Cardiac muscle cell (in vitro differentiated cells and primary cell): ENCODE measurements around the gene UBE3D. TPM values are rescaled to one million over a fixed set of nuclear protein-coding genes. Genes with fewer than 3 reads are reported as not detected.
A peak's percentile ranks its signal among the peaks of the same experiment; 100 is the strongest.

Experiments
- DNase-seq, 2 donors: peaks; one replicate each; pipeline versions ENCODE4 v3.0.0 to v3.0.0-alpha.2; 2010 to 2017; ENCODE audit warnings: low read depth in 1 of 2, low spot score in 1 of 2
- H3K27ac ChIP-seq: fragments of 200-600 bp; sonication (generic); 2 replicates; pipeline ENCODE4 v1.5.1; 2016
- H3K27me3 ChIP-seq: fragments of 200-600 bp; sonication (generic); 2 replicates; pipeline ENCODE4 v1.6.0; 2016; ENCODE audit warnings: control low read depth
- H3K36me3 ChIP-seq: fragments of 200-600 bp; sonication (generic); 2 replicates; pipeline ENCODE4 v1.5.1; 2016; ENCODE audit warnings: control low read depth
- H3K4me1 ChIP-seq: fragments of 200-600 bp; sonication (generic); 2 replicates; pipeline ENCODE4 v1.8.1; 2017; ENCODE audit warnings: low read depth, mild to moderate bottlenecking, mixed run types
- H3K4me3 ChIP-seq: fragments of 200-600 bp; sonication (generic); 2 replicates; pipeline ENCODE4 v1.5.1; 2016; ENCODE audit warnings: mild to moderate bottlenecking
- H3K9me3 ChIP-seq: fragments of 200-600 bp; sonication (generic); 2 replicates; pipeline ENCODE4 v1.5.1; 2017; ENCODE audit warnings: low read depth, mild to moderate bottlenecking, control low read depth
- polyA plus RNA-seq: library from polyadenylated mRNA; unstranded; fragments of >200 nt; fragmentation: Nextera tagmentation; extraction: Ambion mirVana; gene quantifications from 2 replicates; pipeline ENCODE4 v1.2.1, GENCODE V29; 2016
- total RNA-seq: library from RNA; depleted of rRNA; stranded (reverse); fragments of >200 nt; gene quantifications from 2 replicates; pipeline ENCODE4 v1.2.3, GENCODE V29; 2016
- TF ChIP-seq, protein P1 (sequence below): IDR thresholded peaks from 2 replicates; pipeline ENCODE4 v1.5.1; 2012; ENCODE audit warnings: low read depth, mild to moderate bottlenecking, low read length

The UBE3D gene
- total and polyA plus RNA-seq, 2 experiments from 2014 or later = 14.5 to 19.5 TPM

DNA sequence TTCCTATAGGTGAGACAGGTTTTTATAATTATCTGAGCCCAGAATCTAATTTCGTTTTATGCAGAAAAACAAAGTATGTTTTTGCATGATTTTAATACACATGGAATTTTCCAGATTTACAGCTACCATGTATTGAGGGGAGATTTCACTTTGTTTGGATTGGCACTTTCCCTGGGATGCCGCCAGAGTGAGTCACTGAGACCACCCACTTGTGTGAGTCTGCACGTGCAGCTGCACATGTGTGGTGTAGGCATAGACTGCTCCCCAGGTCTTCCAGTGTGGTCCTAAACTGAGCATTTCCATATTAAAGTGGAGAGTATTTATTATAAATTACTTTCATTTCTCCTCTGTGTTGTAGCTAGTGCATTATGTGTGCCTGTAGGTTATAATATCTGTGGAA lies 186.8 kb downstream of the UBE3D start:
- no peak overlapping the region for H3K27ac ChIP-seq
- TF ChIP-seq, protein P1, sequence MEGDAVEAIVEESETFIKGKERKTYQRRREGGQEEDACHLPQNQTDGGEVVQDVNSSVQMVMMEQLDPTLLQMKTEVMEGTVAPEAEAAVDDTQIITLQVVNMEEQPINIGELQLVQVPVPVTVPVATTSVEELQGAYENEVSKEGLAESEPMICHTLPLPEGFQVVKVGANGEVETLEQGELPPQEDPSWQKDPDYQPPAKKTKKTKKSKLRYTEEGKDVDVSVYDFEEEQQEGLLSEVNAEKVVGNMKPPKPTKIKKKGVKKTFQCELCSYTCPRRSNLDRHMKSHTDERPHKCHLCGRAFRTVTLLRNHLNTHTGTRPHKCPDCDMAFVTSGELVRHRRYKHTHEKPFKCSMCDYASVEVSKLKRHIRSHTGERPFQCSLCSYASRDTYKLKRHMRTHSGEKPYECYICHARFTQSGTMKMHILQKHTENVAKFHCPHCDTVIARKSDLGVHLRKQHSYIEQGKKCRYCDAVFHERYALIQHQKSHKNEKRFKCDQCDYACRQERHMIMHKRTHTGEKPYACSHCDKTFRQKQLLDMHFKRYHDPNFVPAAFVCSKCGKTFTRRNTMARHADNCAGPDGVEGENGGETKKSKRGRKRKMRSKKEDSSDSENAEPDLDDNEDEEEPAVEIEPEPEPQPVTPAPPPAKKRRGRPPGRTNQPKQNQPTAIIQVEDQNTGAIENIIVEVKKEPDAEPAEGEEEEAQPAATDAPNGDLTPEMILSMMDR = no peak
- DNase-seq = peak in 1 of 2 donors; percentile 57
- H3K9me3 ChIP-seq = no peaks in the 10 kb centered on the region
- no peak overlapping the region for H3K4me3 ChIP-seq
- no peaks in the 10 kb centered on the region for H3K4me1 ChIP-seq
- no peaks in the 10 kb centered on the region for H3K36me3 ChIP-seq
- no peaks in the 10 kb centered on the region for H3K27me3 ChIP-seq

DNA sequence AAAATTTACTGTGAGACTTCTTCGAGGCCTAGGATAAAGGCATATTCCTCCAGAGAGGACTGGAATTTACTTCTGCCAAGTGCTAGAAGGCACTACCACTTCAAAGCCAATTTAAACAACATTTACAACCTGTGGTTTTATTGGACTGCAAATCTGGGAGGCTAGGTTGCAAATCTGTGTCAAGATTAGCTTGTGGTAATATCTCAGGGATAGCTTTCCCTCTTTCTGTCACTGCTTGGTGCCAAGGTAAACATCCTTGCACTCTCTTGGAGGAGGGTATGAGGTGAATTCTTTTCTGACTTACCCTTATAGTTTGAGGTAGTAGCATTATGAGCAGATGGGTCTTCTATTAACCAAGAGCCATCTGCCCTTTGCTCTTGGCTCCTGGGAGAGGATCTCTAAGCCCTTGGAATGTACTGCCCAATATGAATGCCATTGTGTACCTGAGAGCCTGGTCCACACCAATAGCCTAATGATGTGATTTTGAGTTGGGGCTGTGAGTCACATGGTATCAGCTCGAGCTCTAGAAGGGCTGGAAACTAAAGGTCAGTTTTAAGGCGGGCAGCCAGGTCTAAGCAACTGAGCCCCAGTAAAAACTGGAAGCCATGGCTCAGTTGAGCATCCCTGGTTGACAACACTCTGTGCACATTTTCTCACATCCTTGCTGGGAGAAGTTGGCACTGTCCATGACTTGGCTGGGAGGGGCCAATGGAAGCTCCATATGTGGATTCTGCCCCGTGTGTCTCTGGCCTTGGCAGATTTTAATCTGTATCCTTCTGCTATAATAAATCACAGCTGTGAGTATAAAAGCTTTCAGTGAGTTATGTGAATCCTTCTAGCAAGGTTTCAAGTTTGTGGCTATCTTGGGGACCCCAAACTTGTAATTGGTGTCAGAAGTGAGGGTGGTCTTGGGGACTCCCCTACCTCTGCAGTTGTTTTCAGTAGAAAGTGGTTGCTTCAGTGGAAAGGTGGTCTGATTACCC lies 188.1 kb downstream of the UBE3D start:
- Histone ChIP-seq H3K9me3 (no peaks in the 10 kb centered on the region), H3K36me3 (no peaks in the 10 kb centered on the region), H3K27me3 (no peaks in the 10 kb centered on the region), H3K4me1 (no peaks in the 10 kb centered on the region), H3K4me3 (no peak overlapping the region), H3K27ac (no peak overlapping the region)
- TF ChIP-seq, protein P1 = no peak
- DNase-seq = no peak

- DNase-seq = peak in 1 of 2 donors; percentile 36
- Histone ChIP-seq H3K36me3 (no peaks in the 10 kb centered on the region), H3K27me3 (no peaks in the 10 kb centered on the region), H3K27ac (no peak overlapping the region), H3K4me3 (no peak overlapping the region), H3K4me1 (no peaks in the 10 kb centered on the region), H3K9me3 (no peaks in the 10 kb centered on the region)
- TF ChIP-seq, protein P1 = no peak
These were observed 190.0 kb downstream of the UBE3D start for GRCh38 chr6:82875573-82876185.

GRCh38 chr6:82874867-82875266 lies 190.8 kb downstream of the UBE3D start:
- Histone ChIP-seq H3K4me3 (no peak overlapping the region), H3K27ac (no peak overlapping the region)

DNA sequence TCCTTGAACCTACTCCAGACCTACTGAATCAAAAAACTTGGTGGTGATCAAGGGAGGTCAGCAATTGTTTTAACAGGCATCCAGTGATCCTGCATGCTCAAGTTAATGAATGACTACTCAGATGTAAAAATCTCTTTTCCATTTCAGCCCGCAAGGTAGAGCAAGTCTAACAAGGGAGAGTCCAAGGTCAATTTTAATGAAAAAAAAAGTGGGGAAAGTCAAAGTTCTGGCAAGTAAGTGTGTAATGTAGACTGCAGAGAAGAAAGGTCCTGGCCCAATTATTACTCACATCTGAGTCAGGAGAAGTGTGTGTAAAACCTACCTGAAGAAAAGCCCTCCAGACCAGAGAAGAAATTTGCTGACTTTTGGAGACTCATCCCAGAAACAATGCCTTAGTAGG lies 193.5 kb downstream of the UBE3D start:
- Histone ChIP-seq H3K27me3 (no peaks in the 10 kb centered on the region), H3K4me1 (no peaks in the 10 kb centered on the region), H3K27ac (no peak overlapping the region), H3K9me3 (no peaks in the 10 kb centered on the region), H3K36me3 (no peaks in the 10 kb centered on the region), H3K4me3 (no peak overlapping the region)
- TF ChIP-seq, protein P1 = no peak
- no peak for DNase-seq

More at GRCh38 chr6:82874867-82875266, 190.8 kb downstream of the UBE3D start:
- no peak for DNase-seq
- Histone ChIP-seq H3K27me3 (no peaks in the 10 kb centered on the region), H3K9me3 (no peaks in the 10 kb centered on the region), H3K4me1 (no peaks in the 10 kb centered on the region), H3K36me3 (no peaks in the 10 kb centered on the region)
- TF ChIP-seq, protein P1 = no peak
